ENCODE measurements around the gene LRIG2.

The LRIG2 gene

DNA sequence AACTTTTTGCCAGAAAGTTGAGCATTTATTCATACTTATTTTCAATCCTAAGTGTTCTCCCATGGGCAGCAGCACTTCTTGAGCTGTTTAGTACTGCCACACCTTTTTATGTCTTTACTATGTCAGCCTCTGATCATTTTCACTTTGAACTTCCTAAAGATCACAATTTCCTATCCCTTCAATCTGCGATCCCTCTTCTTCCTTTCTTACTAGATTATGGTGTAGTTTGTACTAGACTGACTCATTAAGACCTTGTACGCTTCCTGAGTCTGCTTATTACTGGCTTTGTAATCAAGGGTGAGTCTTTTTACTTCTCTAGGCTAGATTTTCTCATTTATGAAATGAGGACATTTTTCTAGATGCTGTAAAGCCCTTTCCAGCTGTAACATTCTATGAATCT lies 55.1 kb downstream of the LRIG2 start:
- no peak for ATAC-seq (ENCODE audit: low read depth)
- Mint-ChIP-seq H3K27me3 (no peaks in the 10 kb centered on the region), H3K4me3 (no peak overlapping the region), H3K36me3 (peaks cover 27% of the 10 kb centered on the region), H3K9me3 (no peaks in the 10 kb centered on the region), H3K4me1 (peaks cover 6% of the 10 kb centered on the region), H3K27ac (no peak overlapping the region)
- DNase-seq (ENCODE audit: low spot score in 2 of 2): no peak

- Mint-ChIP-seq H3K27ac (no peak overlapping the region), H3K9me3 (no peaks in the 10 kb centered on the region), H3K27me3 (no peaks in the 10 kb centered on the region), H3K4me3 (no peak overlapping the region), H3K36me3 (peaks cover 23% of the 10 kb centered on the region), H3K4me1 (peaks cover 6% of the 10 kb centered on the region)
- DNase-seq (ENCODE audit: low spot score in 2 of 2) (no peak), ATAC-seq (ENCODE audit: low read depth) (no peak)
Measured at GRCh38 chr1:113129529-113130185, 56.7 kb downstream of the LRIG2 start.

- Mint-ChIP-seq H3K27ac (no peak overlapping the region), H3K4me1 (peaks cover 6% of the 10 kb centered on the region), H3K27me3 (no peaks in the 10 kb centered on the region), H3K9me3 (no peaks in the 10 kb centered on the region), H3K4me3 (no peak overlapping the region), H3K36me3 (peaks cover 7% of the 10 kb centered on the region)
- ATAC-seq (ENCODE audit: low read depth) (no peak), DNase-seq (ENCODE audit: low spot score in 2 of 2) (no peak)
Measured at GRCh38 chr1:113133038-113133437, 60.0 kb downstream of the LRIG2 start.

GRCh38 chr1:113133759-113134158 lies 60.8 kb downstream of the LRIG2 start:
- DNase-seq (ENCODE audit: low spot score in 2 of 2): no peak
- Mint-ChIP-seq H3K36me3 (peaks cover 3% of the 10 kb centered on the region), H3K27ac (no peak overlapping the region), H3K27me3 (no peaks in the 10 kb centered on the region), H3K4me3 (no peak overlapping the region), H3K4me1 (peaks cover 6% of the 10 kb centered on the region), H3K9me3 (no peaks in the 10 kb centered on the region)
- no peak for ATAC-seq (ENCODE audit: low read depth)

- ATAC-seq (ENCODE audit: low read depth) (no peak), DNase-seq (ENCODE audit: low spot score in 2 of 2) (no peak)
- H3K27me3 Mint-ChIP-seq: no peaks in the 10 kb centered on the region
- no peaks in the 10 kb centered on the region for H3K36me3 Mint-ChIP-seq
- no peak overlapping the region for H3K27ac Mint-ChIP-seq
- no peaks in the 10 kb centered on the region for H3K9me3 Mint-ChIP-seq
- H3K4me3 Mint-ChIP-seq: no peak overlapping the region
- peaks cover 2% of the 10 kb centered on the region for H3K4me1 Mint-ChIP-seq
Measured at GRCh38 chr1:113135460-113135859, 62.5 kb downstream of the LRIG2 start.

DNA sequence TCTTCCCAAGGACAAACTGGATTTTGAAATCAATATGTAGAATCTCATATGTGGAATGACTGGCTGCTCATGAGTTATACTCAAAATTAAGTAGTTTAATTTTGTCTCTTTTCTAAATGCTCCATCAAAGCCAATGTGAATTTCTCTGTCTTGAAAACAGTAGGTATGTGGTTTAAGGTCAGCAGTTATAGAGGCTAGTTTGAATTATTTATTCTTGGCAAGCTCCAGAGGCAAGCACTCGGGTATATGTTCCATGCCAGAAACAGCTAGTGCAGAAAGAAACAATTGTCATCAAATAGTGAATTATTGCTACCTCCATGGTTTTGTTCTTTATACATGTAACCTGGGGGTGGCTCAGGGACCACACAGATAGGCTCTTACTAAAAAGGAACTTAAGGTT lies 63.5 kb downstream of the LRIG2 start:
- ATAC-seq (ENCODE audit: low read depth) (no peak), DNase-seq (ENCODE audit: low spot score in 2 of 2) (no peak)

GRCh38 chr1:113137563-113137962 lies 64.6 kb downstream of the LRIG2 start:
- Mint-ChIP-seq H3K4me1 (peaks cover 6% of the 10 kb centered on the region), H3K27me3 (no peaks in the 10 kb centered on the region), H3K4me3 (no peak overlapping the region), H3K36me3 (no peaks in the 10 kb centered on the region), H3K9me3 (no peaks in the 10 kb centered on the region), H3K27ac (no peak overlapping the region)
- ATAC-seq (ENCODE audit: low read depth) (no peak), DNase-seq (ENCODE audit: low spot score in 2 of 2) (no peak)

More for the DNA sequence above, 63.5 kb downstream of the LRIG2 start:
- Mint-ChIP-seq H3K9me3 (no peaks in the 10 kb centered on the region), H3K27me3 (no peaks in the 10 kb centered on the region), H3K27ac (no peak overlapping the region), H3K4me1 (peaks cover 8% of the 10 kb centered on the region), H3K36me3 (no peaks in the 10 kb centered on the region), H3K4me3 (no peak overlapping the region)

GRCh38 chr1:113138778-113139177 lies 65.8 kb downstream of the LRIG2 start:
- Mint-ChIP-seq H3K27ac (no peak overlapping the region), H3K4me3 (no peak overlapping the region), H3K36me3 (no peaks in the 10 kb centered on the region), H3K9me3 (no peaks in the 10 kb centered on the region), H3K4me1 (peaks cover 6% of the 10 kb centered on the region), H3K27me3 (no peaks in the 10 kb centered on the region)
- DNase-seq (ENCODE audit: low spot score in 2 of 2) (no peak), ATAC-seq (ENCODE audit: low read depth) (no peak)

GRCh38 chr1:113140176-113140575 lies 67.2 kb downstream of the LRIG2 start:
- no peaks in the 10 kb centered on the region for H3K36me3 Mint-ChIP-seq
- H3K4me1 Mint-ChIP-seq: peaks cover 6% of the 10 kb centered on the region
- H3K4me3 Mint-ChIP-seq: no peak overlapping the region
- no peak for ATAC-seq (ENCODE audit: low read depth)
- H3K9me3 Mint-ChIP-seq: no peaks in the 10 kb centered on the region
- H3K27me3 Mint-ChIP-seq: no peaks in the 10 kb centered on the region
- no peak for DNase-seq (ENCODE audit: low spot score in 2 of 2)
- H3K27ac Mint-ChIP-seq: no peak overlapping the region

DNA sequence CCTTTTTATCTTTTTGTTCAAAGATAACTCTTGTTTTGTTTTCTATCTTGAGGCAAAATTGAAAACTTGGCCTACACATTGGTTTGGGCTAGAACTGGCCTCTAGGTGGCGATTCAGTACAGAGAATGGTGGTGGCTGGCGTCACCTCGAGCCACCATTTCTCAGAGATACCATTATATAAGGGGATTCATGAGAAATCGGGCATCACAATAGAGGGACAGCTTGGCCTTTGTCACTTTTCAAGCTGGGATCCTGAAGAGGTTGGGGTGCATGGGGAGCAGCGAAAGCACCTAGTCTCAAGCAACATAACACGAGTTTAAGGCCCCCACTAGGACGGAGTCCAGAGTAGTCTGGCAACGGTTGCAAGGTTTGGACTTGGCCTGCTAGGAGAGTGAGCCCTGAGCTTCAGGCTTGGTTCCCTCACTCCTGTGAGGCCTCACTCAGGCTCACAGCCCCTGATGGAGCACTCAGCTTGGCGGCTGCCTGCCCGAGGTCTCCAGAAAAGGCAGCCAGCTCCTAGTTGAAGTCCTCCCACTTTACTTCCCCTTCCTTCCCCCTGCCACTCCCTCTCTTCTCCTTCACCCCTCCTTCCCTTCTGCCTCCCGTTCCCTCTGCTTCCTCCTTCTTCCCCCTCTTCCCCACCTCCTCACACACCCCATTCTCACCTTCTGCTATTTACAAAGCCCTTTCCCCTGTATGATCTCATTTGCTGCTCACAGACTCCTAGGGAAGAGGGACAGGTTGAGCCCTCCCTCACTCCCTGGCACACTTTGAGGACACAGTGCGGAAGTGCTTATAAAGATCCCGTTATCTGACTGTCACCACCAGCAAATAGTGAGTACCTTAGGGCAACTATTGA lies 67.8 kb downstream of the LRIG2 start:
- Mint-ChIP-seq H3K4me1 (peaks cover 6% of the 10 kb centered on the region), H3K36me3 (no peaks in the 10 kb centered on the region), H3K4me3 (peak overlapping the region; percentile 18), H3K27me3 (no peaks in the 10 kb centered on the region), H3K9me3 (no peaks in the 10 kb centered on the region), H3K27ac (peak overlapping the region; percentile 33)
- DNase-seq (ENCODE audit: low spot score in 2 of 2): peak; percentile 26 to 46
- peak; percentile 88 for ATAC-seq (ENCODE audit: low read depth)

- Mint-ChIP-seq H3K4me1 (peaks cover 6% of the 10 kb centered on the region), H3K4me3 (no peak overlapping the region), H3K36me3 (no peaks in the 10 kb centered on the region), H3K27me3 (no peaks in the 10 kb centered on the region), H3K9me3 (no peaks in the 10 kb centered on the region), H3K27ac (no peak overlapping the region)
- no peak for DNase-seq (ENCODE audit: low spot score in 2 of 2)
- no peak for ATAC-seq (ENCODE audit: low read depth)
Measured at GRCh38 chr1:113141650-113142473, 68.9 kb downstream of the LRIG2 start.

DNA sequence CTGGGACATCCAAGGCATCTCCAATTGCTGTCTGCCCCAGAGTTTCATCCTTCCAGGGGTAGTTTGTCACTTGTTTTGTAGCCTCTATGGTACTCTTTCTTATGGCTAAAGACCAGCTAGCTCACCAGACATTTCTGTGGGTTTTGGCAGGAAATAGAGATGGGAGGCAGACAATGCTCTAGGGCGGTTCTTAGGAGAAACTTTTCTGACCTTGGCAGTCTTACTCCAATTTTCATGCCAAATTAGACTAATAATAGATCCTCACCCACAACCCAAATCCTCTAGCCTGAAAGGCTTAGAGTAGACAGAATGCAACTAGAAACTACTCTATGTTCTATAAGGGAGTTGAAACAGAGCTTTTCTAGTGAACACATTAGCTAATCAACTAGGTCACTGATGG lies 69.8 kb downstream of the LRIG2 start:
- no peak for ATAC-seq (ENCODE audit: low read depth)
- Mint-ChIP-seq H3K4me1 (peaks cover 6% of the 10 kb centered on the region), H3K36me3 (no peaks in the 10 kb centered on the region), H3K27me3 (no peaks in the 10 kb centered on the region), H3K4me3 (no peak overlapping the region), H3K9me3 (no peaks in the 10 kb centered on the region), H3K27ac (no peak overlapping the region)
- no peak for DNase-seq (ENCODE audit: low spot score in 2 of 2)

- DNase-seq (ENCODE audit: low spot score in 2 of 2): no peak
- Mint-ChIP-seq H3K9me3 (no peaks in the 10 kb centered on the region), H3K27ac (no peak overlapping the region), H3K4me1 (peaks cover 3% of the 10 kb centered on the region), H3K36me3 (no peaks in the 10 kb centered on the region), H3K27me3 (no peaks in the 10 kb centered on the region), H3K4me3 (no peak overlapping the region)
- ATAC-seq (ENCODE audit: low read depth): no peak
Measured at GRCh38 chr1:113146242-113147072, 73.5 kb downstream of the LRIG2 start.

Measured in memory B cell (primary cell).